Fibroblast of skin of right quadriceps (primary cell): ENCODE data around the gene PRB4.
"Not testable (repeated sequence)": the region's sequence is repeated elsewhere in the genome, so short reads cannot be mapped to it uniquely, and the experiment has no call there.

ENCODE experiments used
- DNase-seq: peaks from one replicate; pipeline ENCODE4 v3.0.0-alpha.2; 2013

Gene PRB4

DNA sequence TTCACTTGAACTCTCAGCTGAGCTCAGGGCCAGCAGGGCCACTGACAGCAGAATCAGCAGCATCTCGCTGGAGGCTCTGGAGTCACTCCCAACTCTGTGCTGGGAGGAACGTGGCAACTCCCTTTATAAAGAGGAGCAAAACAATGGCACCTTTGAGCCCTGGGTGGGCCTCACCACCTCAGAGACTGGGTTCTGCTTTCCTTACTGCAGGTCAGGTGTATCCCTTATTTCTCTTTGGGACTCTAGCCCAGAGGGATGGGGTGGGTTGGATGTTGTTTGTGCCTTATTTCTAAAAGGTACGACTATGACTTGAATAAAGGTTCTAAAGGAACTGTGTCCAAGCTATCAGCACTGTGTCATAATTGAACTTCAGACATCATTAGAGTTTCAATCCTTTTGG, at the start of gene PRB4:
TSS of gene PRB4 (minus strand) at position 101 of the 400 bp plus-strand sequence. CDS start at position 63, 38 bp downstream.
- no peak for DNase-seq

DNA sequence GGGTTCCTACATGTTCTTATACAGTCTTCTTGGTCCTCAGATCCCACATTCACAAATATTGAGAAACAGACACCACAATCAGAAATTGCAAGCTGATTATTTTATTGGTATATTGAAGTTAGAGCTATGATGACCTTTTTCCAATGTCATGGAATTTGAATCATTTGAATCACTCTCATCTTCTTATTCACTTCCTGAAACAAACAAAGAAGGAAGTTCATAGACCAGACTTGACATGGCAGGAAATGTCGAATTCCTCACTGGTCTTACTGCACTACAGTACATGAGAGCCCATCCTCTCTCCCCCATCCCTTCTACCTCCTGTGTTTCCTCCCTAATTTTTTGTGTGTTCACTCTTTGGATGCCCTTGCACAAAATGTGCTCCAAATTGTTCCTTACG, 41.5 kb upstream of the PRB4 start:
- DNase-seq: not testable (repeated sequence)

DNA sequence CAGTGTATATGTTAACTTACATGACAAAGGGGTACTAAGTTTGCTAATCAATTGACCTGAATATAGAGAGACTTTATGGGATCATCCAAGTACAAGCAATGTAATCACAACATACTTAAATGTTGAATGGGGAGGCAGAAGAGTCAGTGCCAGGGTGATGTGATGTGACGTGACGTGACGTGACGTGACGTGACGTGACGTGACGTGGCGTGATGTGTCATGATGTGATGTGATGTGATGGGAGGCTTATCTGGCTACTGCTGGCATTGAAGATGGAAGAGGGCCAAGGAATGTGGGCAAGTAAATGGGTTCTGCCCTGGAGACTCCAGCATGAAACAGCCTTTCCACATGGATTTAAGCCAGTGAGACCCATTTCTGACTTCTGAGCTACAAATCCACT, 38.2 kb upstream of the PRB4 start:
- no peak for DNase-seq

DNA sequence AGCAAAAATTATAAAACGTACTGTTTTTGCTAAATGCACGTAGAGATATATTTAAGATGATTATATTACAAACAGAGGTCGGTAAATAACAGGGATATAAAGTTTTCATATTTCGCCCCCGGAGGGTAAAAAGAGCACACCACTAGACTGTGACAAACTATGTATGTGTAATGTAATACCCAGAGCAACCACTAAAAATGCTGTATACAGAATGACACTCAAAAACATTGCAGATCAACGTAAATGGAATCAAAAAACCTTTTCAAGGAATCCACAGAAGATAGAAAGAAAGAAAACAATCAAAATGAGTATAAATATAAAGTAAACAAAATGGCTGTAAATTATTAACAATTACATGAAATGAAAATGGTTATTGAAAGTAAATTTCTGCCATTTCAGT, 37.6 kb upstream of the PRB4 start:
- DNase-seq: no peak

DNA sequence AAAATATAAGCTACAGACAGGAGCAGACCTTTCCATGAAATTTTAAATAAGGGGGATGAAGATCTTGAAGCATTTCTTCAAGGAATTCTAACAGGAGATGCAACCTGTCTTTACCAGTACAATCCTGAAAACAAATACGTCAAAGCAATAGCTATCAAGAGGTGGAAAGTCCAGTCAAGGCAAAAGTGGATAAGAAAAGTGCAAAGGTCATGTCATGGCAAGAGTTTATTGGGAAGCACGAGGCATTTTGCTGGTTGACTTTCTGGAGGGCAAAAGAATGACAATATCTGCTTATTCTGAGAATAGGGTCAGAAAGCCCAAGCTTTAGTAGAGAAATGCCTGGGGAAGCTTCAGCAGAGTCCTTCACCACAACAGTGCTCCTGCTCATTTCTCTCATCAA, 34.3 kb upstream of the PRB4 start:
- DNase-seq: no peak

DNA sequence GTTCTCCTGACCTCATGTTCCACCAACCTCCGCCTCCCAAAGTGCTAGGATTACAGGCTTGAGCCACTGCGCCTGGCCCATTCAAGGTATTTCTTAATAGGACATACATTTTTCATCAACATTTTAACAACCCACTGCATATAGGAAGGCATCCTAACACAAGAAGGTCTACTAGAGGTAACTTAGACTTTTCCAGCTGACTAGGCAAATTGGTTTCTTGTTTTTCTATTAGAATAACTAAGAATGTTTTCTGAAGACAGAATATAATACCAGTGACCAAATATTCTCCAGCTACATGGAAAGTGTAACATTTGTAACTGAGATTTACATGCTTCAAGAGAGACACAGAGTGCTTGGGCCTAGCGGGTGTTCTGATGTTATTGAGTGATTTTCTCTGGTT, 14.2 kb upstream of the PRB4 start:
- DNase-seq: no peak

DNA sequence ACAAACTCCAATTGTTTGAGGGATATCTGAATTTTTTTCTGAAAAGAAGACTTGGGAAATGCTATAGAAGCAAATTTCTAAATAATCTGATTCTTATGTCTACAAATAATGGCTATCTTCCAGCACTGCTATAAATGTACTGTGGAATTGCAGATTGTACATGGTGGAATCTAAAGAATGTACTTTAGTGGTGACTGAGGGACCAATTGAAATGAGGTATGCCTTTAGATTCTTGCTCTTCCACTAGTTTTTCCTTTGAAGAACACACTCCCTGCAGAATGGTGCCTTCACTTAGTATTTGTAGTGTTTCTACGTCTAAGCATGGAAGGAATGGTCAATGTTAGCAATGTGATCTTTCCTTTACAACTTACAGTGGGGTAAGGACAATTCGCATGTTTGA, 11.7 kb upstream of the PRB4 start:
- peak; percentile 0 for DNase-seq

DNA sequence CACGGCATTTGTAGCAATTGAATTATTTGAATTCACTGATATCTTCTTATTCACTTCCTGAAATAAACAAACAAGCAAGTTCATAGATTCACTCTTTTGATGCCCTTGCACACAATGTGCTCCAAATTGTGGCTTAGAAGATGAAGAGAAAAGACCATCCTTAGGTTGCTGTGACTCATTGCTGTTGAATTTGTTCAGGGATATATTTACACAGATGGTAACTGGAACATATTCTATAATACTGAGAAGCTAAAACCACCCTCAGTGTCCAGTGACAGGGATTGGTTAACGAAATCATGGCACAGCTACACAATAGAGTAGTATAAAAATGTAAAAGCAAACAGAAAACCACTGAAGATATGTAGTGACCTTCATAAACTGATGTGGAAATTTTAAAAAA, 3.1 kb downstream of the PRB4 start:
- no peak for DNase-seq

DNA sequence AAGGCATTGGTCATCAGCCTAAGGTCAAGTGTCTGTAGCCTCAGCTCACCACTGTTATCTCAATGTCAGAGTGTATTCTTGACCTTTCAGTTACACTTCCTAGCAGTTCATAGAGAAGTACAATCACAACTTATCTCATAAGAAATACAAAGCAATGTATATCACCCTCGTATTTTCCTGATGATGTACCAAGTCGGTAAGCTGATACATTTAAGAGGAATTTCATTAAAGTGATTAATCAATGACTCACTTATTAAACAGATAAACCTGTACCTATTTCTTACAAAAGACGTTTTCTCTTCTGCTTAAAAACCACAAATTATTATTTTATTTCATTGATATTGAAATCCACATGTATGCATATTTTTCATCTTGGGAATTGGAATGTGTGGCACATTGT, 36.8 kb downstream of the PRB4 start:
- DNase-seq: no peak

DNA sequence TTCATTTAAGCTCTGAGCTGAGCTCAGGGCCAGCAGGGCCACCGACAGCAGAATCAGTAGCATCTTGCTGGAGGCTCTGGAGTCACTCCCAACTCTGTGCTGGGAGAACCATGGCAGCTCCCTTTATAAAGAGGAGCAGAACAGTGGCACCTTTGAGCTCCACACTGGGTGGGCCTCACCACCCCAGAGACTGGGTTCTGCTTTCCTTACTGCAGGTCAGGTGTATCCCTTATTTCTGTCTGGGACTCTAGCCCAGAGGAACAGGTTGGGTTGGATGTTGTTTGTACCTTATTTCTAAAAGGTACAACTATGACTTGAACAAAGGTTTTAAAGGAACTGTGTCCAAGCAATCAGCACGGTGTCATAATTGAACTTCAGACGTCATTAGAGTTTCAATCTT, 40.6 kb downstream of the PRB4 start, which contains the start of gene PRB3:
TSS of gene PRB3 (minus strand) at position 101 of the 400 bp plus-strand sequence. CDS start at position 63, 38 bp downstream.
- DNase-seq: no peak

DNA sequence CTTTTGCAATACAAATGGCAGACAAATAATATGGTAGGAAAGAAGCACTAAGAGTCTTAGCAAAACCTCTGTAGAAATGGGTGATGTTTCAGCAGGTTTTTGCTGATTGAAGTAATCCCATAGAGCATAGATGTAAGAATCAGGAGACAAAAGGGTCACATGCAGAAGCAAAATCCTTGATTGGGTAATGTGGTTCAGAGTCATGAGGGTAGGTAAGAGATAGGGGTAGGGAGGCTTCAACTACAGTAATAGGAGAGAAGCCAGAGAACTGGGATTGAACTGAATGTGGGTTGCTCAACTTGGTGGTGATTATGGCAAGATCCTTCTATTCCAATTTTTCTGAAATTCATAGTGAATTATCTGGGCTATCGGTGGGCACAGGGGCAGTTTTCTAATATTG, 45.7 kb downstream of the PRB4 start:
- no peak for DNase-seq
